GM12891 (cell line): ENCODE results near the gene DTNBP1.

ENCODE experiments used
- POLR2A ChIP-seq: IDR thresholded peaks from 2 replicates; pipeline ENCODE4 v1.6.1; 2011; ENCODE audit warnings: low read depth, low read length, control low read depth
- POLR2AphosphoS5 ChIP-seq: IDR thresholded peaks from 2 replicates; pipeline ENCODE4 v1.6.1; 2011; ENCODE audit warnings: low read depth, low read length, control low read depth
- SPI1 ChIP-seq: IDR thresholded peaks from 2 replicates; pipeline ENCODE4 v1.6.1; 2011; ENCODE audit warnings: low read depth, low read length, control low read depth
- TAF1 ChIP-seq: IDR thresholded peaks from 2 replicates; pipeline ENCODE4 v1.6.1; 2011; ENCODE audit warnings: low read depth, low read length, control low read depth

DNA sequence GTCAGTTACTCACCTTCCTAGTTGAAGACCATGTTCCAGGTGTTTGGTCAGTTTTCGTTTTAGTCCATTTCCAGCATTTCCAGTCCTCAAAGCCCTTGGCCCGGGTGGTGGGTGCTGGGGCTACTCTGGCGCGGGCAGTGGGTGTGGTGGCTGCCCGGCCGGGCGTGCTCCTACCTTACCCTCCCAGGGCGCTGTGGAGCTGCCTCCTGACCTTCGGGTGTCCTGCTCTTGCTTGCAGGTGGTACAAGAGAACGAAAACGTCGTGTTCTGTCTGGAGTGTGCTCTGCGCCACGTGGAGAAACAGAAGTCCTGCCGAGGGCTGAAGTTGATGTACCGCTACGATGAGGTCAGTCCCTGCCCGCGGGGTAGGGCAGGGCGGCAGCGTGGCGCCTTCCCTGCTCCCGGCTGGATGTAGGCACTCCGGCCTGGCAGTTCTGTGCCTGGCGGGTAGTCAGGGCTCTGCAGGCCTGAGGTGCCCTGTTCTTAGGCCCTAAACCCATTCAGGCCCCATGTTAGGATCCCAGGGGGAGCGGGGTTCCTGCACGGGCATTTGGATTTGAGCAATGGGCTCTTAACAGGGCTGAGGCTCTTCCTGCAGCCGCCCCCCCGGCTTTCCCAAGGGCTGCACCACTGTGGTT is 145.8 kb downstream of the DTNBP1 start:
- TF ChIP-seq POLR2A (no peak), POLR2AphosphoS5 (no peak), TAF1 (no peak), SPI1 (no peak)
